AG04450 (cell line): ENCODE data around the gene GSTM2. TPM values are rescaled to one million over a fixed set of nuclear protein-coding genes. Genes with fewer than 3 reads are reported as not detected.

Experiments used
- CTCF ChIA-PET: fragments of 300-600, 350-600 bp; formaldehyde crosslinking; extraction: SDS; loops from one replicate; lab custom pipeline; 2022; ENCODE audit warnings: antibody characterized with exemption, inconsistent platforms; lab: Charles Lee
- POLR2A ChIA-PET: fragments of 350-600 bp; formaldehyde crosslinking; extraction: SDS; loops from one replicate; lab custom pipeline; 2021; ENCODE audit warnings: antibody characterized with exemption, inconsistent platforms; lab: Yijun Ruan, JAX
- DNase-seq: peaks from one replicate; pipeline ENCODE4 v3.0.0-alpha.2; 2011; ENCODE audit warnings: low read depth, low spot score
- H3K27ac ChIP-seq: one replicate; pipeline ENCODE4 v1.5.1; 2012; ENCODE audit warnings: low read depth, low read length, control low read depth
- H3K27me3 ChIP-seq: one replicate; pipeline ENCODE4 v1.6.0; 2012; ENCODE audit warnings: low read length; ENCODE audit not compliant: control insufficient read depth, insufficient read depth
- H3K4me3 ChIP-seq: 2 replicates; pipeline ENCODE4 v1.5.1; 2011; ENCODE audit warnings: mild to moderate bottlenecking, low read depth, low read length, control low read depth
- H3K9me3 ChIP-seq: 2 replicates; pipeline ENCODE4 v1.5.1; 2012; ENCODE audit warnings: low read length; ENCODE audit not compliant: control insufficient read depth, insufficient read depth
- CTCF ChIP-seq: IDR thresholded peaks from 2 replicates; pipeline ENCODE4 v1.5.1; 2011; ENCODE audit warnings: low read depth, low read length, control low read depth, inconsistent platforms
- polyA plus RNA-seq: library from polyadenylated mRNA; depleted of rRNA; stranded (reverse); fragments of >200 nt; gene quantifications from 2 replicates; pipeline ENCODE4 v1.2.3, GENCODE V29; 2011

The GSTM2 gene
- polyA plus RNA-seq, 1 experiment, result 90.2 TPM

GRCh38 chr1:109630081-109630897, 37.6 kb upstream of the GSTM2 start:
- TF ChIP-seq CTCF, result peak; percentile 8; the same call in 1 of the 2 replicates
- H3K27me3 ChIP-seq, result no peaks in the 10 kb centered on the region
- no peaks in the 10 kb centered on the region; the same call in 1 of the 2 replicates for H3K9me3 ChIP-seq
- no peak overlapping the region for H3K4me3 ChIP-seq
- CTCF ChIA-PET, result interaction anchor here (0.6 to 8.9 kb wide), 15 partner anchors 8 to 363 kb away, joined by 3 to 64 read pairs (median 4); partner anchors contain the start of gene GNAI3
- no peak for DNase-seq
- POLR2A ChIA-PET, result interaction anchor here (1.2 kb wide), 1 partner anchor 82 kb away, joined by 5 read pairs; the partner anchor contains the start of gene GNAI3
- no peak overlapping the region for H3K27ac ChIP-seq

GRCh38 chr1:109630898-109631512, 36.9 kb upstream of the GSTM2 start:
- Histone ChIP-seq H3K9me3 (no peaks in the 10 kb centered on the region), H3K27ac (no peak overlapping the region), H3K27me3 (no peaks in the 10 kb centered on the region), H3K4me3 (no peak overlapping the region)
- ChIA-PET POLR2A (interaction anchor here (0.5 to 1.2 kb wide), 2 partner anchors 82 to 99 kb away, joined by 3 to 5 read pairs; partner anchors contain the start of gene GNAI3), CTCF (interaction anchor here (0.6 to 8.9 kb wide), 14 partner anchors 8 to 362 kb away, joined by 3 to 64 read pairs (median 4); partner anchors contain the start of gene GNAI3)
- TF ChIP-seq CTCF, result no peak
- DNase-seq, result no peak

- DNase-seq, result no peak
- no peak overlapping the region for H3K4me3 ChIP-seq
- H3K27ac ChIP-seq, result no peak overlapping the region
- CTCF ChIA-PET, result interaction anchor here (1.2 to 10.8 kb wide), 6 partner anchors 7 to 141 kb away, joined by 3 to 106 read pairs (median 24); partner anchors contain the start of gene GNAI3
- H3K9me3 ChIP-seq, result no peaks in the 10 kb centered on the region
- POLR2A ChIA-PET, result interaction anchor here (0.5 kb wide), 1 partner anchor 98 kb away, joined by 3 read pairs; no protein-coding TSS in a partner anchor
- no peaks in the 10 kb centered on the region for H3K27me3 ChIP-seq
- TF ChIP-seq CTCF, result no peak
These were observed 36.0 kb upstream of the GSTM2 start for GRCh38 chr1:109631513-109632505.

- POLR2A ChIA-PET, result no interaction called here
These were observed 35.0 kb upstream of the GSTM2 start for GRCh38 chr1:109632671-109633346.

More at GRCh38 chr1:109632671-109633346, 35.0 kb upstream of the GSTM2 start:
- Histone ChIP-seq H3K4me3 (no peak overlapping the region), H3K9me3 (no peaks in the 10 kb centered on the region), H3K27me3 (no peaks in the 10 kb centered on the region), H3K27ac (no peak overlapping the region)
- DNase-seq, result no peak
- no peak for TF ChIP-seq CTCF
- CTCF ChIA-PET, result interaction anchor here (0.7 to 10.8 kb wide), 3 partner anchors 6 to 141 kb away, joined by 3 to 106 read pairs (median 64); no protein-coding TSS in a partner anchor
